Neural crest cell (in vitro differentiated cells): ENCODE data around the gene PLXNA2. TPM values are rescaled to one million over a fixed set of nuclear protein-coding genes. Genes with fewer than 3 reads are reported as not detected.

Experiments
- DNase-seq: peaks from one replicate; pipeline ENCODE4 v3.0.0; 2021; ENCODE audit warnings: low read depth, mixed read lengths, low spot score
- H3K27ac Mint-ChIP-seq: one replicate; pipeline ENCODE4 v1.8.0; 2021; ENCODE audit warnings: mild to moderate bottlenecking, mixed read lengths; ENCODE audit not compliant: unreplicated experiment
- H3K27me3 Mint-ChIP-seq: 2 replicates; pipeline ENCODE4 v1.8.0; 2021; ENCODE audit warnings: low read depth, mild to moderate bottlenecking, mixed read lengths
- H3K36me3 Mint-ChIP-seq: 2 replicates; pipeline ENCODE4 v1.8.0; 2021; ENCODE audit warnings: low read depth, mild to moderate bottlenecking, mixed read lengths
- H3K4me1 Mint-ChIP-seq: 2 replicates; pipeline ENCODE4 v1.8.0; 2021; ENCODE audit warnings: mixed read lengths
- H3K4me3 Mint-ChIP-seq: one replicate; pipeline ENCODE4 v1.8.0; 2021; ENCODE audit warnings: mild to moderate bottlenecking, mixed read lengths
- H3K9me3 Mint-ChIP-seq: 2 replicates; pipeline ENCODE4 v1.8.0; 2021; ENCODE audit warnings: mixed read lengths
- total RNA-seq: library from RNA; stranded (reverse); gene quantifications from 2 replicates; pipeline ENCODE4 v1.2.1, GENCODE V29; 2021
- TF ChIP-seq, protein P1 (sequence below): fragments of 200-600 bp; sonication (generic); conservative IDR thresholded peaks from 2 replicates; pipeline ENCODE4 v1.5.0; 2021; ENCODE audit warnings: antibody characterized with exemption, mild to moderate bottlenecking

Gene PLXNA2
- total RNA-seq, 1 donor from 2014 or later, result 37.7 TPM

DNA sequence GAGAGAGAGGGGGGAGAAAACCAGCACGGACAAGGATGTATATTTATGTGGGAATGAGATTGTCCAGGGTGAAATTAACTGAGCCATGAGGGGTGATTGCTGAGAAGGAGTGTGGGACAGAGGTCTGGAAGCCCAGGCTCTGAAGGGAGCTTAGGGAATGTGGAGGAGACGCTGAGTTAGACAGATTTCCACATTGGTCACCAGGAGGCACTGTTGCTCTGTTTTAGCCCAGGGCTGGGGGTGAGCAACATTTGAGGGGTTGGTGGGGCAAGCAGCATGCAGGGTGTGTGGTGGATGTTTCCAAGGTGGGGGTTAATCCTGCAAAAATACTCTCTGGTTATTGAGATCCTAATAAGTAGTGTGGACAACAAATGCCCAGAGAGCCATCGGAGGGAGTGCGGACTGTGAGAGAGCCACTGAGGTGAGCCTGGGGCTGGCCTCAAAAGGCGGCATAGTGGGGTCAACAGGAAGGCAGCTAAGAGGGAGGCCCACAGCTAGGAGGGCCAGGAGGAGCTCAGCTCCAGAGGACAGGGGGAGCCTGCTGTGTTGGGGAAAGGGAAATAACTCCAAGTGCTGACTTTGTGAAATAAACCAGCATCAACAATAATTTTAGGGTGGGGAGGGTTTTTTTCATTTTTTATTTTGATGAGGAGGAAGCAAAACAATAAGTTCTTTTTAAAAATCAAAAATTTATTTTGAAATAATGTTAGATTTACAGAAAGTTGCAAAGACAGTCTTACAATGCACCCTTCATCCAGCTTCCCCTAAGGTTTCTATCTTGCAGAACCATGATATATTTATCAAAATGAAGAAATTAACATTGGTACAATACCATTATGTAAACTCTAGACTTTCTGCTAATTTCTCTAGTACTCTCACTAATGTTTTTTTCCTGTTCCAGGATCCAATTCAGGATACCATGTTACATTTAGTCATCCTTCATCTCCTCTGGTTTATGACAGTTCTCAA is 250.4 kb downstream of the PLXNA2 start:
- DNase-seq, result no peak
- no peak overlapping the region for H3K4me3 Mint-ChIP-seq
- peaks cover 6% of the 10 kb centered on the region for H3K9me3 Mint-ChIP-seq
- peak overlapping the region; percentile 36 for H3K27ac Mint-ChIP-seq
- no peaks in the 10 kb centered on the region for H3K36me3 Mint-ChIP-seq
- TF ChIP-seq, protein P1, sequence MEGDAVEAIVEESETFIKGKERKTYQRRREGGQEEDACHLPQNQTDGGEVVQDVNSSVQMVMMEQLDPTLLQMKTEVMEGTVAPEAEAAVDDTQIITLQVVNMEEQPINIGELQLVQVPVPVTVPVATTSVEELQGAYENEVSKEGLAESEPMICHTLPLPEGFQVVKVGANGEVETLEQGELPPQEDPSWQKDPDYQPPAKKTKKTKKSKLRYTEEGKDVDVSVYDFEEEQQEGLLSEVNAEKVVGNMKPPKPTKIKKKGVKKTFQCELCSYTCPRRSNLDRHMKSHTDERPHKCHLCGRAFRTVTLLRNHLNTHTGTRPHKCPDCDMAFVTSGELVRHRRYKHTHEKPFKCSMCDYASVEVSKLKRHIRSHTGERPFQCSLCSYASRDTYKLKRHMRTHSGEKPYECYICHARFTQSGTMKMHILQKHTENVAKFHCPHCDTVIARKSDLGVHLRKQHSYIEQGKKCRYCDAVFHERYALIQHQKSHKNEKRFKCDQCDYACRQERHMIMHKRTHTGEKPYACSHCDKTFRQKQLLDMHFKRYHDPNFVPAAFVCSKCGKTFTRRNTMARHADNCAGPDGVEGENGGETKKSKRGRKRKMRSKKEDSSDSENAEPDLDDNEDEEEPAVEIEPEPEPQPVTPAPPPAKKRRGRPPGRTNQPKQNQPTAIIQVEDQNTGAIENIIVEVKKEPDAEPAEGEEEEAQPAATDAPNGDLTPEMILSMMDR, result peak; percentile 46
- H3K4me1 Mint-ChIP-seq, result no peaks in the 10 kb centered on the region
- H3K27me3 Mint-ChIP-seq, result peaks cover 20% of the 10 kb centered on the region

DNA sequence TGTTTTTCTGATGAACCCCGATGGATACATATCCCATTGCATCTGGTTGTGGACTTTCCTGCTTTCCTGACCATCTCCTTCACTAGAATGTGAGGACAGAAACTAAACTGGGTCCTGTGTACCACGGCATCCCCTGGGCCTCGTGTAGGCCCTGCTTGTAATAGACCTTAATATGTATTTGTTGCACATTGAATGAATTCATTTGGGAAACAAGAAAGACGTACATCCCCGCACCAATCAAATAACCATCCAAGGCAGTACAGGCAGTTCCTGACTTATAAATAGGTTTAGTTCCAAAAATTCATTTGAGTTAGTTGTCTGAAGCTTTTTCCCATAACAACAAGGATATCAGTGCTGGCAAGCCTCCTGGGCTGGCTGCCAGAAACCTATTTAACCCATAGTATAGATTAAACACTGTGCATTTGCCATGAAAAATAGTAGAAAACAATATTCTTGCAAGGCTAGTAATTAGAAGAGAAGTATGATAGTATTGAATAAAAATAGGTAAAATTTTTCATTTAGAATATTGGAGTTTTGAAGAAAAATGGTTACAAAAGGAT is 251.4 kb downstream of the PLXNA2 start:
- no peak overlapping the region for H3K4me3 Mint-ChIP-seq
- H3K36me3 Mint-ChIP-seq, result no peaks in the 10 kb centered on the region
- TF ChIP-seq, protein P1, result no peak
- H3K27ac Mint-ChIP-seq, result no peak overlapping the region
- H3K9me3 Mint-ChIP-seq, result peaks cover 6% of the 10 kb centered on the region
- no peaks in the 10 kb centered on the region for H3K4me1 Mint-ChIP-seq
- DNase-seq, result no peak
- H3K27me3 Mint-ChIP-seq, result peaks cover 20% of the 10 kb centered on the region

DNA sequence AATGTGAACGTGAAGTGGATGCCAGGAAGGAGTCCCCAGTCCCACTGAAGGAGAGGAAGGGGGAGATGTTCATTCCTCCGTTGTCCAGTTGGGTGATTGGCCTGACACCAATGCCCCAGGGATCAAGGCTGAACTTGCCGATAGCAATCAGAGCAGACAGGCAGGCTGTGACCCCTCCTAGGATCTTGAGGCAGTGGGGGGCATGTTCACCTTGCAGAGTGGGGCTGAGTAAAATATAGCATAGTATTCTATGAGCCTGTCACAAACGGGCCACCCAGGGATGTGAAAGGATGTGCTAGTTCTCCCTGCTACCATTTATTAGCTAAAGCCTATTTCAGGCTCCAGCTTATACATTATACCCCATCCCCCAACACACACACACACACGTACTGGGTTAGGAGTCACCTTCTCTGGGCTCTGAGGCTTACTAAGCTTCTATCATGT is 252.6 kb downstream of the PLXNA2 start:
- Mint-ChIP-seq H3K36me3 (no peaks in the 10 kb centered on the region), H3K4me3 (no peak overlapping the region), H3K9me3 (peaks cover 6% of the 10 kb centered on the region), H3K4me1 (no peaks in the 10 kb centered on the region), H3K27me3 (peaks cover 18% of the 10 kb centered on the region), H3K27ac (no peak overlapping the region)
- DNase-seq, result no peak
- TF ChIP-seq, protein P1, result no peak

DNA sequence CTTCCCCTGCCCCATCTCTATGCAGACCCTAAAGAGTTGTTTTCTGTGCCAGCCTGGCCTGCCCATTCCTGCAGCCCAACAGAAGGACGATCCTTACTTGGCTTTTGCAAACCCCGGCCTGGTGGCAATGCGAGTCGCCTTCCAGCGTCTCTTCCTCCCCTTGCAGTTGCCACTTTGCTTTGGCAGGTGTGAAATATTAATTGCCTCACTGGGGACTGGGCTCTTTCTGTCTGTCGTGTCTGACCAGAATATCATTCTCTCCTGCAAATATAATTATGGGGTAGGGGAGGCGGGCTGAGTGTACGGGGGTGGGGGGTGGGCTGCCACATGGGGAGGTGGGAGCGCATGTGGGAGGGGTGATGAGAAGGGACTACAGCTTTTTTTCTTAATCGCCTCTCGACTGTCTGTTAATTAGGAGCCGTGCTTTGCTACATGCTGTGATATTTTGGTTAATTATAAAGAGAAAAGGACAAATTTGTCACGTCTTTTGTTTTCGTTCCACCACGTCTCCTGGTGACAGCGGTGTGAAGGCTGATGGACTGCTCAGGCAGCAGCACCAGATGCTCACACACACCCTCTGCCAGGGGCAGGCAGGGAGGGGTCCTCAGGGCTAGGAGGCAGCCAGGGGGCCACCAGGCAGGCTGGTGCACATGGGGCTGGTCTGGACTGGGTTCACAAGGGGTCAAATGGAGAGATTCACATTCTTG is 253.2 kb downstream of the PLXNA2 start:
- Mint-ChIP-seq H3K27ac (no peak overlapping the region), H3K36me3 (no peaks in the 10 kb centered on the region), H3K27me3 (peaks cover 15% of the 10 kb centered on the region), H3K4me3 (no peak overlapping the region), H3K9me3 (peaks cover 6% of the 10 kb centered on the region), H3K4me1 (no peaks in the 10 kb centered on the region)
- DNase-seq, result no peak
- TF ChIP-seq, protein P1, result no peak

DNA sequence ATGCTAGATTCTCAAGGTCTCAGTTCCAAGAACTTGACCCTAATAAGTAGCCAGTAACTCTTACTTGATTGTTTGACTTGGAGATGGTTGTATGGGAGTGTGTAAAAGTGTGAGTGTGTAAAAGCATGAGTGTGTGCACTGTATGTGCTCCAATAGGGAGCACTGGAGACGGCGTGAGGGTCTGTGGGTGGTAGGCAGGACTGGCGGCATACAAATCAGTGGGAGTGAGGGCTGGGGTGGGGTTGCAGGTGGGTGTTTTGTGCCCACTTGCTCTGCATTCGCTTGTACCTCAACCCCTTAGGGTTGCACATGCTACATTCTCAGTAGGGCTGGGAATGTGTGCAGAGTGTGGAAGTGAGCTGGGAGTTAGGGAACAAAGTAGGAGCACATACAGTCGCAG is 253.7 kb downstream of the PLXNA2 start:
- no peaks in the 10 kb centered on the region for H3K4me1 Mint-ChIP-seq
- TF ChIP-seq, protein P1, result no peak
- peaks cover 15% of the 10 kb centered on the region for H3K27me3 Mint-ChIP-seq
- H3K27ac Mint-ChIP-seq, result no peak overlapping the region
- H3K36me3 Mint-ChIP-seq, result no peaks in the 10 kb centered on the region
- DNase-seq, result no peak
- no peak overlapping the region for H3K4me3 Mint-ChIP-seq
- H3K9me3 Mint-ChIP-seq, result peaks cover 6% of the 10 kb centered on the region
